Ovary (tissue), 9 donors: ENCODE data around the gene CCR5. TPM values are rescaled to one million over a fixed set of nuclear protein-coding genes. Genes with fewer than 3 reads are reported as not detected.

ENCODE experiments used
- DNase-seq, 5 donors: peaks; one replicate each; pipeline ENCODE4 v3.0.0-alpha.2; 2019 to 2020
- H3K27ac ChIP-seq, 2 donors: fragments of 200-600 bp; one replicate each; pipeline versions ENCODE4 v1.5.1 to v1.8.0; 2019 to 2022
- H3K27me3 ChIP-seq: fragments of 200-600 bp; one replicate; pipeline ENCODE4 v1.8.0; 2022
- H3K36me3 ChIP-seq: fragments of 200-600 bp; sonication (generic); one replicate; pipeline ENCODE4 v1.5.1; 2019
- H3K4me1 ChIP-seq: one replicate; pipeline ENCODE4 v1.8.1; 2013; ENCODE audit warnings: mild to moderate bottlenecking, moderate library complexity; ENCODE audit not compliant: insufficient read depth
- H3K4me3 ChIP-seq: fragments of 200-600 bp; sonication (generic); one replicate; pipeline ENCODE4 v1.5.1; 2017
- H3K9me3 ChIP-seq, 2 donors: fragments of 200-600 bp in 1 of 2; sonication (generic) in 1 of 2; one replicate each; pipeline versions ENCODE4 v1.5.1 to v1.8.1; 2013 to 2019; ENCODE audit warnings: mild to moderate bottlenecking in 1 of 2, moderate library complexity in 1 of 2
- EP300 ChIP-seq: sonication (generic); formaldehyde crosslinking; IDR thresholded peaks from one replicate; pipeline ENCODE4 v1.6.1; 2017; ENCODE audit warnings: antibody characterized with exemption
- POLR2A ChIP-seq: fragments of 450-650 bp; IDR thresholded peaks from one replicate; pipeline ENCODE4 v1.6.1; 2017; ENCODE audit warnings: antibody characterized with exemption, mild to moderate bottlenecking, moderate library complexity
- WGBS, 3 donors: extraction: QIAGEN DNeasy Blood & Tissue Kit in 1 of 3; methylation state at CpG; one replicate each; pipeline versions ENCODE4 v1.1.5 to v1.1.7; 2013 to 2017; 5-methylcytosine and 5-hydroxymethylcytosine counted together
- intact Hi-C, 4 donors: fragments of 100-400 bp; cut with DNase I; formaldehyde crosslinking; loops; one replicate each; pipeline versions ENCODE4 v1.11.0 to v1.15.1; 2022 to 2023
- polyA plus RNA-seq, 2 donors: library from polyadenylated mRNA; stranded (reverse); fragments of 200-250 nt in 1 of 2; fragments of 350-450 nt in 1 of 2; fragmentation: Illumina TruSeq in 1 of 2; extraction: RNeasy Lipid Tissue Mini Kit (QIAGEN cat#74804) in 1 of 2; gene quantifications; one replicate each; pipeline ENCODE4 v1.2.3, GENCODE V29; 2013 to 2014
- total RNA-seq, 7 donors: library from RNA; depleted of rRNA in 2 of 7; stranded (reverse); fragments of >200 nt in 2 of 7; fragmentation: NEBNext Ultra II Directional in 3 of 7; extraction: Animal tissue kit (Norgen Biotek cat#: 25700) in 3 of 7; gene quantifications; one replicate each; pipeline versions ENCODE4 v1.1.0 to v1.2.4, GENCODE V29; 2016 to 2023
- TF ChIP-seq, protein P1 (sequence below), 3 donors: fragments of 450-650 bp in 2 of 3; fragments of 200-600 bp in 1 of 3; IDR thresholded peaks; one replicate each; pipeline versions ENCODE4 v1.5.1 to v1.8.0; 2016 to 2022; ENCODE audit warnings: antibody characterized with exemption in 3 of 3, mild to moderate bottlenecking in 1 of 3
- donor health status: DM: no; HTN: no; CAD: no; lungs with moderate emphysema.
- donor health status: DM: no; HTN: no; CAD: no.
- donor health status: Bipolar disorder and iron deficiency.
- donor health status: DM: yes; HTN: yes; CAD: no.
- donor health status: DM: no; HTN: no; CAD: no.
- donor health status: DM: yes; HTN: yes; CAD: no.

The CCR5 gene
- total and polyA plus RNA-seq, 9 donors = 0.23 to 7.4 (median 0.92) TPM

DNA sequence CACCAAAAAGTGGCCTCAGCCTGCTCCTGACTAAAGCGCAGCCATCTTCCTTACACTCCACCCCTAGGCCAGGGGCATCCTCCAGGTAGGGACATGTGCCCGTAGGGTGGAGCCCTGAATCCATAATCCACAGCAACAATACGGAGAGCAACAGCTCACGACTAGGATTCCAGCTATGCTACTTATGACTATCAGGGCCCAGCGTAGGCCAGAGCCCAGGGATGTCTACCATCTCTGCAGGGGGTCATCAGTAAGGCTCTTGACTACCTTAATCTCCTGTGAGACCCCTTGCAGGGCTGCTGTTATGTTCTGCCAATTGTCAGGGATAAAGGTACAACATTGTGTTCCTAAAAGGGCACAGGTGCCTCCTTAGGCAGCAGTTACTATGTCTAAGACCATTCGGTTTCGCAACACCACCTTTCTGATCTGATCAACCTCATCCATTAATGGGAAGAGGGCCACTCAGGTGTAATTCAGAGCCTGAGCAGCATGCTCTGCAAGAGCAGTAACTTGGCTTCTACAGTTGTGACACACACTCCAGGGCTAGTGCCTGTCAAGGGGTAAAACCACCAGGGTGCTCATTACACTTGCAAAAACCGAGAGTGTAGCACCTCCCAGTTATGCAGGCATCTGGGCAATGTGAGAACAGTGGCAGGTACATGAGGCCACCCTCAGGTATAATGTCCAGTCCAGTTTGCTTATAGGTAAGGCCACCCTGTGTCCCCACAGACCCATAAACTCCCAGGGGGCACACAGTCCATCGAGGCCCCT is 47.3 kb downstream of the CCR5 start:
- no peak for DNase-seq
- H3K4me1 ChIP-seq = no peaks in the 10 kb centered on the region
- no peaks in the 10 kb centered on the region for H3K9me3 ChIP-seq
- intact Hi-C loops = no loop called here
- H3K4me3 ChIP-seq = no peak overlapping the region
- H3K27me3 ChIP-seq = no peaks in the 10 kb centered on the region
- H3K27ac ChIP-seq = no peak overlapping the region
- WGBS, 3 donors = 83 to 87% (median 85%) methylated on average over 9 of the region's 9 CpGs
- no peak for TF ChIP-seq POLR2A
- TF ChIP-seq, protein P1, sequence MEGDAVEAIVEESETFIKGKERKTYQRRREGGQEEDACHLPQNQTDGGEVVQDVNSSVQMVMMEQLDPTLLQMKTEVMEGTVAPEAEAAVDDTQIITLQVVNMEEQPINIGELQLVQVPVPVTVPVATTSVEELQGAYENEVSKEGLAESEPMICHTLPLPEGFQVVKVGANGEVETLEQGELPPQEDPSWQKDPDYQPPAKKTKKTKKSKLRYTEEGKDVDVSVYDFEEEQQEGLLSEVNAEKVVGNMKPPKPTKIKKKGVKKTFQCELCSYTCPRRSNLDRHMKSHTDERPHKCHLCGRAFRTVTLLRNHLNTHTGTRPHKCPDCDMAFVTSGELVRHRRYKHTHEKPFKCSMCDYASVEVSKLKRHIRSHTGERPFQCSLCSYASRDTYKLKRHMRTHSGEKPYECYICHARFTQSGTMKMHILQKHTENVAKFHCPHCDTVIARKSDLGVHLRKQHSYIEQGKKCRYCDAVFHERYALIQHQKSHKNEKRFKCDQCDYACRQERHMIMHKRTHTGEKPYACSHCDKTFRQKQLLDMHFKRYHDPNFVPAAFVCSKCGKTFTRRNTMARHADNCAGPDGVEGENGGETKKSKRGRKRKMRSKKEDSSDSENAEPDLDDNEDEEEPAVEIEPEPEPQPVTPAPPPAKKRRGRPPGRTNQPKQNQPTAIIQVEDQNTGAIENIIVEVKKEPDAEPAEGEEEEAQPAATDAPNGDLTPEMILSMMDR (IDR thresholded peaks at IDR 0.05) = no peak
- no peak for TF ChIP-seq EP300
- no peaks in the 10 kb centered on the region for H3K36me3 ChIP-seq

DNA sequence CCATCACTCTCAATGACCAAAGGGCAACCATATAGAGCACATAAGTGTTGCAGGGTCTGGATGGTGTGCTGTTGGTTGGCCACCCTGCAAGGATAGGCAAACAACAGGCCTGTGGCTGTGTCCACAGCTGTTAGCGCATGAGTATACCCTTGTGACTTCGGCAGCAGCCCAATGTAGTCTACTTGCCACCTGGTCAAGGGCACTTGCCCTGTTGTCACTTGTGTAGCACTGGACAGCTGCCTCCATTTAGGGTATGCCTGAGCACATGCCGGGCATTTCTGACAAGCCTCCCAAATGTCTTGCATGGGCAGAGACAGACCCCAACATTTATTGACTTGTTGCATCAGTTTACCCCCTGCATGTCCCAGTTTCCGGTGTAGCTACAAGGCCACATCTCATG is 49.1 kb downstream of the CCR5 start:
- no peak for DNase-seq
- Histone ChIP-seq H3K36me3 (no peaks in the 10 kb centered on the region), H3K27me3 (no peaks in the 10 kb centered on the region), H3K9me3 (no peaks in the 10 kb centered on the region), H3K4me3 (no peak overlapping the region), H3K4me1 (no peaks in the 10 kb centered on the region), H3K27ac (no peak overlapping the region)
- WGBS, 3 donors = 91 to 100% (median 98%) methylated on average over 4 of the region's 4 CpGs
- TF ChIP-seq POLR2A (no peak), EP300 (no peak)
- TF ChIP-seq, protein P1 (IDR thresholded peaks at IDR 0.05) = no peak
- intact Hi-C loops = loop anchor here in 1 of 4 donors (10.0 kb wide), 1 partner anchor 915 kb away; no protein-coding TSS in a partner anchor

DNA sequence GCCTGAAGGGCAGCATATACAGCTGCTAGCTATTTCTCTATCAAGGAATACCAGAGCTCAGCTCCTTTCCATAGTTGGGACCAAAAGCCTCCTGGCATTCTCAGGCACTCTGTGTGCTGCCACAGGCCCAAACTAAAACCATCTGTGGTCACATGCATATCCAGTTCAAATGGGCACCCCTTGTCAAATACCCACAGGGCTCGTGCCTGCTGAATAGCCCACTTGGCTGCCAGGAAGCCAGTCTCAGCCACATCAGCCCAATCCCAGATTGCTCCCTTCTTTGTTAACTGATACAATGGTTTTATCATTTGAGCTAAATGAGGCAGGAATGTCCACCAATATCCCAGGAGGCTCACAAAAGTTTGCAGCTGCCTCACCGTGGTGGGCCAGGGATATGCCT is 50.2 kb downstream of the CCR5 start:
- Histone ChIP-seq H3K27me3 (no peaks in the 10 kb centered on the region), H3K4me3 (no peak overlapping the region), H3K4me1 (no peaks in the 10 kb centered on the region), H3K36me3 (no peaks in the 10 kb centered on the region), H3K9me3 (no peaks in the 10 kb centered on the region), H3K27ac (no peak overlapping the region)
- no peak for DNase-seq
- intact Hi-C loops = loop anchor here in 1 of 4 donors (10.0 kb wide), 1 partner anchor 916 kb away; no protein-coding TSS in a partner anchor
- 84 to 89% (median 86%) methylated on average over 2 of the region's 2 CpGs for WGBS, 3 donors
- TF ChIP-seq POLR2A (no peak), EP300 (no peak)
- TF ChIP-seq, protein P1 (IDR thresholded peaks at IDR 0.05) = no peak

DNA sequence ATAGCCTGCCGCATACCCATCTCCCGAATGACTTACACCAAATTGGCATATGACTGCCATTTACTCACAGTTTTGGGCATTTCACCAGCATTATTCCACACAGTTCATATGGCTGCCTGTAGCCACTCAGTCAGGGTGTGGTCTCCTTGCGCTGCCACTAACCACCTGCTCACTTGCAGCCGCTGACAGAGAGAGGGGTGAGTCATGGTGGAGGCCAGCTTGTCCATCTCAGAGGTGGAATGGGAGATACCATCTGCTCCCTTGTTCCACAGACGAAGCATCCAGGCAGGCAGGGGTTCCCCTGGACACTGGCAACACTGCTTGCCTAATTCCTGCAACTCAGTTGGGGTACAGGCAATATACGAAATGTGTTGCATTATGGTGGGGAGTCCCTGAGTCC is 51.9 kb downstream of the CCR5 start:
- WGBS, 3 donors = 87 to 97% (median 92%) methylated on average over 6 of the region's 6 CpGs
- no peaks in the 10 kb centered on the region for H3K36me3 ChIP-seq
- intact Hi-C loops = loop anchor here in 1 of 4 donors (10.0 kb wide), 1 partner anchor 918 kb away; no protein-coding TSS in a partner anchor
- TF ChIP-seq, protein P1 (IDR thresholded peaks at IDR 0.05) = no peak
- TF ChIP-seq EP300 = no peak
- TF ChIP-seq POLR2A = no peak
- no peaks in the 10 kb centered on the region for H3K4me1 ChIP-seq
- DNase-seq = no peak
- no peaks in the 10 kb centered on the region for H3K27me3 ChIP-seq
- no peaks in the 10 kb centered on the region for H3K9me3 ChIP-seq
- H3K27ac ChIP-seq = no peak overlapping the region
- H3K4me3 ChIP-seq = no peak overlapping the region
